HG03280 (cell line): Measurements from ENCODE around the gene AFG3L2.
A peak's percentile ranks its signal among the peaks of the same experiment; 100 is the strongest.

Experiments used
- ATAC-seq: cut with Tn5 transposase; IDR thresholded peaks from one replicate; pipeline ENCODE4 v1.9.1; 2021; ENCODE audit warnings: mild to moderate bottlenecking, moderate library complexity; ENCODE audit not compliant: unreplicated experiment

Gene AFG3L2

DNA sequence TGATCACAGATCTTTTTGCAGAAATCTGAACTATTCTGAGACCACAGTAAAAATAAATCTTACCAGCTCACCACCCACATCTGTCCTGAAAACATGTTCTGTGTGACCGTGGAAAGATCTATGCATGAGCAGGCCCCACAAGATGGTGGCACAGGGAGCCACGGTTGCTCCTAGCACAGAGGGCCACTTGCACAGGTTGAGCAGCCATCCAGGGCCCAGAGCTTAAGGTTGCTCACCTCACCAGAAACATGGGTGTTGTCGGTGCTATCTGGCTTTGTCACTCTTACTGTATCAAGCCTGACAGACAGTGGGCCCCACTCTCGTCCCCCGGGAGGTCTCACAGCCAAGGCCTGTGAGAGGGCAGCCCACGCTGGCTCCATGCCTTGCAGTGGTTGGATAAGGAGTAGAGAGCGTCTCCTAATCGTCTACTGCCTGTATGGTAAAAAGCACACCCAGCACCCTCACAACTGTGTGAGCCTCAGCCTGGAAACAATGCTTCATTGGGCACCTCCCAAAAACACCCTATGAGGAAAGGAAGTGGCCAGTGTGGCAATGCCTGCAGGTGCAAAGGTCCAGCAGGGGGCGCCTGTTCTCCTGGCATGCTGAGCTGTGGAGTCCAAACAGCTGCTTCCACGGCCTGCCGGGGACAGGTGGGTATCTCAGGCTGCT, 49.4 kb downstream of the AFG3L2 start:
- ATAC-seq, result peak; percentile 59

DNA sequence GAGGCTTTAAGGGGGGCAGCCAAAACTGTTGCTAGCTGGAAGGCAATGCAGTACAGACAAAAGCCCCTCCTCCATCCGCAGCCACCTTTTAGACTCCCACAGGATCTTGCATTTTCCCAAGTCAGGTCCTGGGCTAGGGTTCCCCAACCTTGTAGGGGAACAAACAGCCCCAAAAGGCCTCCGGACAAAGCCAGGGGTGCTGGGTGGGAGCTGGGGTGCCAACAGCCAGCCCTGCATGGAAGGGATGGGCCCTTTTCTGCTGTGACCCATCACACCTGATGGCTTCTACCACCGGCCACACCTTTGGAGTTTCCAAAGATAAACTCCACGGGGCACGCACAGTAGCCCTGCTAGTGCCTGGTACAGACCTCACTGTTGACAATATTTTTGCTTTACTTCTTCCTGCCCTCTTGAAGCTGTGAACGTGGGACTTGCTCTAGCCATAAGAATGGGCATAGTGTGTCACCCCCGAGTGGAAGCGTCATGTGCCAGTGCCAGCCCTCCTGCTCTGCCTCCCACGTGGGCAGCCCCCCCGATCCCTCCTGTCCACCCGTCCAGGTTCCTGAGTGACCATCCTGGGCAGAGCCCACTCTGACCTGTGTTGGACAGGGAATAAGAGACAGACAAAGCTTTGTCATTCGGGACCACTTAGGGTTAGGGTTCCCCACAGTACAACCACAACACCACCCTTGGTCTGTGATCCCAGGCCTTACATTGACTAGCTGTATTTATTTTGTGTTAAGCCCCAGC, 50.1 kb downstream of the AFG3L2 start:
- ATAC-seq, result no peak

DNA sequence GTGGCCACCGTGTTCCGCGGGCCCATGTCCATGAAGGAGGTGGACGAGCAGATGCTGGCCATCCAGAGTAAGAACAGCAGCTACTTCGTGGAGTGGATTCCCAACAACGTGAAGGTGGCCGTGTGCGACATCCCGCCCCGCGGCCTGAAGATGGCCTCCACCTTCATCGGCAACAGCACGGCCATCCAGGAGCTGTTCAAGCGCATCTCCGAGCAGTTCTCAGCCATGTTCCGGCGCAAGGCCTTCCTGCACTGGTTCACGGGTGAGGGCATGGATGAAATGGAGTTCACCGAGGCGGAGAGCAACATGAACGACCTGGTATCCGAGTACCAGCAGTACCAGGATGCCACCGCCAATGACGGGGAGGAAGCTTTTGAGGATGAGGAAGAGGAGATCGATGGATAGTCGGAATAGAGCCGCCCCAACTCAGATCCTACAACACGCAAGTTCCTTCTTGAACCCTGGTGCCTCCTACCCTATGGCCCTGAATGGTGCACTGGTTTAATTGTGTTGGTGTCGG, 51.2 kb downstream of the AFG3L2 start:
- no peak for ATAC-seq

DNA sequence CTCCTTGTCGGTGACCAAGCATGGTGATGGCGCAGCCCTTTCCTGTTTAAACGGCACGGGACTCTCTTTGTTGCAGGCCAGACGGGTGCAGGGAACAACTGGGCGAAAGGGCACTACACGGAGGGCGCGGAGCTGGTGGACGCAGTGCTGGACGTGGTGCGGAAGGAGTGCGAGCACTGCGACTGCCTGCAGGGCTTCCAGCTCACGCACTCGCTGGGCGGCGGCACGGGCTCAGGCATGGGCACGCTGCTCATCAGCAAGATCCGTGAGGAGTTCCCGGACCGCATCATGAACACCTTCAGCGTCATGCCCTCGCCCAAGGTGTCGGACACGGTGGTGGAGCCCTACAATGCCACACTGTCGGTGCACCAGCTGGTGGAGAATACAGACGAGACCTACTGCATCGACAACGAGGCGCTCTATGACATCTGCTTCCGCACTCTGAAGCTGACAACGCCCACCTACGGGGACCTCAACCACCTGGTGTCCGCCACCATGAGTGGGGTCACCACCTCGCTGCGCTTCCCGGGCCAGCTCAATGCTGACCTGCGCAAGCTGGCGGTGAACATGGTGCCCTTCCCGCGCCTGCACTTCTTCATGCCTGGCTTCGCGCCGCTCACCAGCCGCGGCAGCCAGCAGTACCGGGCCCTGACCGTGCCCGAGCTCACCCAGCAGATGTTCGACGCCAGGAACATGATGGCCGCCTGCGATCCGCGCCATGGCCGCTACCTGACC, 51.9 kb downstream of the AFG3L2 start:
- no peak for ATAC-seq

DNA sequence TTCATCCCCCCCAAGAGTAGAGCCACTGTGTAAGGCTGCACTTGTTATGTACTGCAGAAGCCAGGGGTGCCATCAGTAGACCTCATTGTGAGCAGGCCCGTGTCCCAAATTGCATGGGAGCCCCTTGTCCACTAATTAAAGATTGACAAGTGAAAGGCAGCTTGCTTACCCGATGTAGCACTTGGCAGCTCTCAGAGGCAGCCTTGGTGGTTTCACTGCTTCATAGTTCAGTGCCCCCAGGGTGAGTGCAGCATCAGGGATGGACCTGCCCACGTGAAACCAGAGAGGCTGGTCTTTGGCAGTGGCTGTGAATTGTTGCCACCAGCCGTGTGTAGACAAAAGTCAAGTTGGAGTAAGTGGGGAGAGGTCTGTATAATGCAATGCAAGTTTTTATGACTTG, 55.7 kb downstream of the AFG3L2 start:
- ATAC-seq, result no peak

DNA sequence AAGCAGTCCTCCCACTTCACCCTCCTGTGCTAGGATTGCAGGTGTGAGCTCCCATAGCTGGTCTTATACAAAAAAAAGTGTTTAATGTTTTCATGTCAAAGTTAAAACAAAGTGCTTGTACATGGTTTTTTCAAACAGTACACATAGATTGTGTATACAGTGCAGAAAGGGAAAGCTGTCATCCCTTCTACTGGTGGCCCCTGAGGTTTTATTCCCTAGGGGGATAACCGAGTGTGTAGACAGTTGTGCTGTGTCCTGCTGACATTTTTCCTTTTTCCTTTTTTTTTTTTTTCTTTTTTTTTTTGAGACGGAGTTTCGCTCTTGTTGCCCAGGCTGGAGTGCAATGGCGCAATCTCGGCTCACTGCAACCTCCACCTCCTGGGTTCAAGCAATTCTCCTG, 58.2 kb downstream of the AFG3L2 start:
- no peak for ATAC-seq

DNA sequence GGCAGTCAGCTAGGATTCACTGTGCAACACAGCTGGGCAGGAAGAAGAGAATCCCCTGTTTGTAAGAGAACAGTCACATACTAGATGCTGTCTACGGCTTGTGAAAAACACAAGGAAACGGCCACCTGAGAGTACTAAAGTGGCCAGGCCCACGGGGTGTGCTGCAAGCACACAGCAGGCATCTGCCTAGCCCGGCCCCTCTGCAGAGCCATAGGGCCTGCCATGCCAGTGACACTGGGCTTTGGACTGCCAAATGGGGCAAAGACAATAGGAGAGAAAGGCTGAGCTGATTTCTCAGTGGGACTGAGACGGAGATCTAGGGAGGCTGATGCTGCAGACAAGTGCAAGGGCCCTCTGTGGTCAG, 58.7 kb downstream of the AFG3L2 start:
- no peak for ATAC-seq

DNA sequence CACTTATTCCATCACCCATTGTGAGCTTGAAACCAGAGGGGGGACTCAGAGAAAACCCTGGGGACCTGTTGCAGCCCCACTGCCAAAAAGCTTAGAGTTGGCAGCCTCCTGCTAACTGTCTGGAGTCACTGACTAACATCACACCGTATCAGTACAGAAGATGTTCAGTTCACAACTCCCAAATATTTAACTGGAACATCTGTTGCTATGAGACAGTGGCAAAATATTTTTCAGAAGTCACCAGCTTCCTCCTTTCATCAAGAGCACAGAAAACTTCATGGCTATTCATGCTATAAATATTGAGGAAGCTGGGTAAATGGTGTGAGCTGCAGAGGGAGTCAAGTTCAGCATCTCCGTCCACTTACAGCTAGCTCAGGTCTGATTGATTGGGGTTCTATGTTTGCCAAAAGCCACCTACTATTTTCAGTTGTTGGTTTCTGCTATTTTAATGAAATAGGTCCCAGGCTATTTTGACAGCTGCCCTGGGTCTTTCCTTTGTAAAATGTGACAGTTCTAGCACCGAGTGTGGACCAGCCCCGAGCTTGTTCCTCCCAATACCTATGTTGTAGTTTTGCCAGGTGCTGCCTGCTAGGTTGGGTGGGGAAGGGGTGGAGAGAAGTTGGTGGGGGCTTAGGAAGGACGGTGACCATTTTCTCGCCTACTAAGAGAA, 59.2 kb downstream of the AFG3L2 start:
- ATAC-seq, result no peak

DNA sequence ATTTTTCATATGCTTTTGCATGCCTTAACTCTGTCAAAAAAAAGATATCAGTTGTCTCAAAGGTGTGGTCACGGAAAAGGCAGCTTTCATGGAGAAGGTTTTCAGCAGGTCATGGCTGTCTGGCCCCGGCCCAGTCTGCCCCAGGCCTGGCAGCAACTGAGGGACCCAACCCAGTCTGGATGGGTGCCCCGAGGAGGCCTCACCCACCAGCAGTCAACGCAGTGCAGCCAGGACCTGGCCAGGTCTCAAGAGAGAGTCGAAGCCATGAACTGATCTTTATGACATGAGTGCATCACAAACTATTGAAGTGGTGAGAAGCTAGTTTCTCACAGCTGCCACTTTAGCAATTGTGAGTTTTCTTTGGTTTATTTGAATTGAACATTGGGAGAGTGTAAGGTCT, 61.1 kb downstream of the AFG3L2 start:
- no peak for ATAC-seq

DNA sequence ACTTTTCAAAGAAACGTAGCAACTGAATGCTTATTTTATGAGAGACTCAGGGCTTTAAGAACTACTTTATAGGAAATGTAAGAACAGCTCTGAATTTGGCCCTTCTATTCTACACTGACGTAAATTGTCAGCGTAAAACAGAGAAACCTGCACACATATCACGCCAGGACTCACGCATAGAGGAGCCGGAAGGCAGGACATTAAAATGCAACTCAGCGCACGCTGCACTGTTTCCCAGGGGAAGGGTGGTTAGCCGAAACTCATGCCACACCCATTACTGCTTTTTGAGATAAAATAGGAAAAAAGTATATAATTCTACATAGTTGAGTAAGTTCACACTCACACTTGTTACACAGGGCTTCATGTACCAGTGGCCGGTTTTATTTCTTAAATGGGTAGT, 61.5 kb downstream of the AFG3L2 start:
- no peak for ATAC-seq

DNA sequence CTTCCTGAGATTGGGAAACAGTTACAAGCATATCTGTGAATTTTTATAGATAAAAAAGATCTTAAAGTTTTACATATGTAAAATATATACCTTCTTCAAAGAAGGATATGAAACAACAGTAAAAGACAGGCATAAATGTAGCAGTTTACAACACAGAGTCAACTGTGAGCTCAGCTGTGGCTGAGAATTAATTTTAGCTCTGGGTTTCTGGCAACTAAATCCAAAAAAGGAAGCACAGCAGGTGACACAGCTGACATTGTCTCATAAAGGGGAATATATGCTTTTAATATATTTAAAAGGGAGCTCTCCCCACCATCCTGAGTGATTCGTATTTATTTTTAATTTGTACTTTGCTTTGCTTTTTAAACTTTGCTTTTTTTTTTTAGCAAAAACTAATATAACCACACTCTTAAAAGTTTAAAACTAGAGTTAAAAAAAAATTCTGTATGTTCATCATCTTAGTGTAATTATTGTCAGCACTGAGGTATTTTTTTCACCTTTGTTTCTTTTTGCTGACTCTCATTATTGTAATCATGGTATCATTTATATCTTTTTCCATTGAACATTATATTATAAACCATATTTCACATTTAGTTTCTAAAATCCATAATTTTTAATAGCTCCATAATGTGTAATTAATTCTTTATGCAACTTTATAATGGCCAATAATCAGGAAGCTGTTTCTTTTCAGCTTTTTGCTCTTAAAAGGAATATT, 62.3 kb downstream of the AFG3L2 start:
- no peak for ATAC-seq

DNA sequence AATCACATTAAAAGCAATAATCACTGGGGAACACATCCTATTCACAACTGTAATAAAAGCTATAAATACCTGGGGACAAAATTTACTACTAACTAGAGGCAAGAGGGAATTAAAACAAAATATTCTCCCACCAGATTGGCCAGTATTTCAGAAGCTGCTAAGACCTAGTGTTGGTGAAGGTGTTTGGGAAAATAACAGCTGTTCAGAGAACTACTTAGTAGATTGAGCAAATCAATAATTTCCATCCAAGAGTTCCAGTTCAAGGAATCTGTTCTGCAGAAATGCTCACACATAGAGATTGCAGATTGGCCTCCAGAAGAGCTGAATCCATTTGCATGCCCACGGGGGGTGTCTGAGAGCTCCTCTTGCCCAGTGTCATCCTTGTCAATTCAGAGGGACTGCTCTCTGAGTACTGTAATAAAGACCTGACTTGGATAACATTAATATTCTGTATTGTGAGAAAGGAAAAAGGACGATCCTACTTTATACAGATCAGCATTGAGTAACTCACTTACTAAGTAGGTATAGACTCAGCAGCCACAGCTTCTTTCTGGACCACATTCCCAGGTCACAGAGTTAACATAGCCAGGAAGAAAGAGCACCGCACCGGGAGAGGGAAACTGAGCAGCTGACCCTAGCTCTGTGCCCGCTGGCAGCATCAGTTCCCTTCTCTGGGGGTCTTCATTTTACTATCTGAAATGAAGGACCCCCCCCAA, 63.3 kb downstream of the AFG3L2 start:
- no peak for ATAC-seq

DNA sequence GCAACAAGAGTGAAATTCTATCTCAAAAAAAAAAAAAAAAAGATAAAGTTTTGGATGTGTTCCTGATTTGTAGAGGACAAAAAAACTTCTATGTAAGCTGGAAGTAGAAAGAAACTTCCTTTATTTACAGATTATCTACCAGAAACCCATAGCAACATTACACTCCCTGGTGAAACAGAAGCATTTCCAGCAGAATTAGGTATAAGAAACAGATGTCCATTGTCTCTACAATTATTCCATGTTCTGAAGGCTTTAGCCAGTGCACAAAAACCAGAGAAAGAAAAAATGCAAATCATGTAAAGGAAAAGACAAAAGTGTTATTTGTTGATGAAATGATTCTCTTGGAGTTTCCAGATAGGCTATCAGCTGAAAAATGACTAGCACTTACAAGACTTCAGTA, 64.1 kb downstream of the AFG3L2 start:
- no peak for ATAC-seq

DNA sequence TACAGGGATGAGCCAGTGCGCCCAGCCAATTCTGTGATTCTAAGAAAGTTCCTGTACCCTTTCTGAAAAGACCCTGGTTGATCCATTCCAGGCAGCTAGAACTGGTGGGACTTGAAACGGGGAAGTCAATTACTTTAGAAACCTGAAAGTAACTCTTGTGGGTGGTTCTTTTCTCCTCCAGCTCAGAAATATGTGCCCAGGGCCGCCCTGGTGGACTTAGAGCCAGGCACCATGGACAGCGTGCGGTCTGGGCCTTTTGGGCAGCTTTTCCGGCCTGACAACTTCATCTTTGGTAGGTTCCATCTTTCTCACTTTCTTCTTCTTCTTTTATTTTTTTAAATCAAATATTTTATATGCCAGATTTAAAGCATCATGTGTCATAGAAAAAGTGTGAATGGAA, 66.3 kb downstream of the AFG3L2 start:
- no peak for ATAC-seq

DNA sequence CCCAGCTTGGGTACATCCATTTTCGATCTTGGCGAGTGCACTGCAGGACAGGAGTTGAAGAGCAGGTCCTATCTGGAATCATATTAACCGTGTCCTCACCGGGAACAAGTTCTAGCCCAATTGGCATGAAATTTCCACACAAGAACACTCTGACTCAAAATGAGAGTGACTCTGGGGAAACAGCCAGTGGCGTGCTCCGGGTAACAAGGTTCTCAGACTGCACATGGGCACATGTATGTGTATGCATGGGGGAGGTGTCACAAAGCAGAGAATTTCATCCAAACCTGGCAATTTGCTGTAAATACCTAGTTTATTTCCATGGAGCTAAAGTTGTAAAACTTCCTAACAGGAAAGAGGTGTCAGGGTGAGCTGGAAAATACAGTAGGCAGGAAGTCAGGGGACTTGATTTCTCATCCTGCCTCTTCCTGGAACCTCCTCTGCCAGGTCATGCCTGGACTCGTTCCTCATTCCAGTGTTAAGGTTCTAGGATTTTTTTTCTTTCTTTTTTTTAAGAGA, 67.3 kb downstream of the AFG3L2 start:
- ATAC-seq, result no peak

DNA sequence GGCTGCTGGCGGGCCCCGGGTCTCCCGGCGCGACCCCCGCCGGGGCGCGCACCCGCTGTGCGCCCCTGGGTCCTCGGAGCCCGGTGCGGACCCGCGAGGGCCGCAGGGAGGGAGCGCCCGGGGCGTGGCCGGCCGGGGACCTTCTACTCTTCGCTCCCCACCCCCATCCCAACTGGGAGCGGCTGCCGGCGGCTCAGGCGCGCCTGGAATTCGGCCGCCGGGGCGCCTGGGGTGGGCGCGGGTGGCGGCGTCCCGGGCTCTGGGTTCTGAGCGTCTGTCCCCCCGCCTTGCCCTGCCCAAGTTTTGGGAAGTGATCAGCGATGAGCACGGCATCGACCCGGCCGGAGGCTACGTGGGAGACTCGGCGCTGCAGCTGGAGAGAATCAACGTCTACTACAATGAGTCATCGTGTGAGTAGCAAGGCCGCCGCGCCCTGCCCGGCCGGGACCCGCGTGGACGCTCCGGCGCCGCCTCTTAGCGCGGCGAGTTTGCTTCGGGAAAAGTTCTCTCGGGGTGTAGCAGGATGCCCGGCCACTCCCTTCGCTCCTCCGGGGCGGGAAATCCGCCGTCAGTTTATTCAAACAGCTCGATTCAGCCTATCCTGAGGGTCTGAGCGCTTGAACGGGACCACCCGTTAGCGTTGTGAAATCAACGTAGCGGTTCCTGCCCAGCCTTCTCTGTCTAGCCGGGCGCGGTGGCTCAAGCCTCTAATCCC, 68.5 kb downstream of the AFG3L2 start:
- peak; percentile 52 for ATAC-seq

DNA sequence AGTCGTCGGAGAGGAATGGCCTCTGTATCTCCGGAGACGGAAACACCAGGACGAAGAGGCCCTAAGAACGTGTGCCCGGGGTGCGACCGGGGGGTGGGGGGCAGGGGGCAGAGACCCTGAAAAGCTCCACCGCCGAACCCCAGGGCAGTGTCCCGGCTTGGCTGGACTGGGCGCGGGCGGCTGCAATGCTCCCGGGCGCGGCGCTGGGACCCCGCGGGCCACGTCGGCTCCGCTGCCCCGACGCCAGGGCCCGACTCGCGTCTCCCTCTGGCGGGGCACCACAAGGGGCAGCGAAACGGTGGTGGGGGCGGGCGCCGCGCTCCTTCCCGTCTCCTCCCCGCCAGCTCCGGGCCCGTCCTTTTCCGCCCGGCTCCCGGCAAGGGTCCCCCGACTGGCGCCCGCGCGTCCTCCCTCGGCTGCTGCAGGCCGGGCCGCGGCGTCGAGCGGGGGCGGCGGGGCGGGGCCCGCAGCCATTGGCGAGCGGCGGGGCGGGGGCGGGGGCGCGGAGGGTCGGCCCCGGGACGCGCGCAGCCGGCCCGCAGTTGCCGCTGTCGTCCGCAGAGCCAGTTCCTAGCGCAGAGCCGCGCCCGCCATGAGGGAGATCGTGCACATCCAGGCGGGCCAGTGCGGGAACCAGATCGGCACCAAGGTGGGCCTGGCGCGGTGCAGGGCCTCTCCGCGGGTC, 69.2 kb downstream of the AFG3L2 start, which contains the start of gene TUBB6:
Gene TUBB6, plus strand, starts transcription at position 541 of the 685 bp plus-strand sequence. Its CDS starts 52 bp downstream, at position 593.
- peak; percentile 50 for ATAC-seq
